Fibroblast of skin of scalp (primary cell): ENCODE measurements around the gene ACP7.
"Not testable (repeated sequence)": the region's sequence is repeated elsewhere in the genome, so short reads cannot be mapped to it uniquely, and the experiment has no call there.

ENCODE experiments used
- DNase-seq: peaks from one replicate; pipeline ENCODE4 v3.0.0-alpha.2; 2013

ACP7 gene

GRCh38 chr19:39078436-39079200, 5.5 kb upstream of the ACP7 start:
- peak; percentile 97 for DNase-seq

- no peak for DNase-seq
Observed at GRCh38 chr19:39080431-39080830, 3.7 kb upstream of the ACP7 start.

GRCh38 chr19:39082167-39082566, 2.0 kb upstream of the ACP7 start:
- DNase-seq: no peak

- no peak for DNase-seq
Observed at GRCh38 chr19:39082745-39083598, 1.2 kb upstream of the ACP7 start.

- DNase-seq: no peak
Observed at GRCh38 chr19:39083599-39083982, 577 bp upstream of the ACP7 start.

GRCh38 chr19:39084732-39085080, 538 bp downstream of the ACP7 start:
- DNase-seq: no peak

- no peak for DNase-seq
Observed at GRCh38 chr19:39085392-39085791, 1.2 kb downstream of the ACP7 start.

GRCh38 chr19:39086386-39086785, 2.2 kb downstream of the ACP7 start:
- DNase-seq: no peak

GRCh38 chr19:39087907-39088686, 3.9 kb downstream of the ACP7 start:
- no peak for DNase-seq

GRCh38 chr19:39090016-39090415, 5.8 kb downstream of the ACP7 start:
- not testable (repeated sequence) for DNase-seq

- DNase-seq: no peak
Observed at GRCh38 chr19:39090881-39091280, 6.7 kb downstream of the ACP7 start.

- not testable (repeated sequence) for DNase-seq
Observed at GRCh38 chr19:39095799-39096540, 11.8 kb downstream of the ACP7 start.

- no peak for DNase-seq
Observed at GRCh38 chr19:39097299-39097698, 13.1 kb downstream of the ACP7 start.

GRCh38 chr19:39097721-39098120, 13.6 kb downstream of the ACP7 start:
- no peak for DNase-seq

- DNase-seq: no peak
Observed at GRCh38 chr19:39098365-39099269, 14.4 kb downstream of the ACP7 start.

- no peak for DNase-seq
Observed at GRCh38 chr19:39099341-39099740, 15.2 kb downstream of the ACP7 start.

- DNase-seq: no peak
Observed at GRCh38 chr19:39100500-39101166, 16.5 kb downstream of the ACP7 start.

- no peak for DNase-seq
Observed at GRCh38 chr19:39103151-39103550, 19.0 kb downstream of the ACP7 start.

- no peak for DNase-seq
Observed at GRCh38 chr19:39104186-39104596, 20.0 kb downstream of the ACP7 start.

- DNase-seq: no peak
Observed at GRCh38 chr19:39106194-39106593, 22.0 kb downstream of the ACP7 start.

GRCh38 chr19:39109641-39110040, 25.5 kb downstream of the ACP7 start:
- no peak for DNase-seq
